Coronary artery (tissue), 2 donors: ENCODE measurements around the gene ISCA1.

Source experiments
- DNase-seq: peaks from one replicate; pipeline ENCODE4 v3.0.0-alpha.2; 2017; ENCODE audit warnings: low spot score
- H3K27ac ChIP-seq, 2 donors: fragments of 200-600 bp; sonication (generic); one replicate each; pipeline ENCODE4 v1.5.1; 2016 to 2019
- H3K4me3 ChIP-seq: fragments of 200-600 bp; sonication (generic); 2 replicates; pipeline ENCODE4 v1.5.1; 2016; ENCODE audit warnings: mild to moderate bottlenecking, moderate library complexity
- CTCF ChIP-seq: fragments of 200-600 bp; sonication (generic); IDR thresholded peaks from one replicate; pipeline ENCODE4 v1.5.1; 2019; ENCODE audit warnings: antibody characterized with exemption

ISCA1 gene

GRCh38 chr9:86256653-86257052, 25.7 kb downstream of the ISCA1 start:
- H3K27ac ChIP-seq, result no peak overlapping the region
- no peak overlapping the region for H3K4me3 ChIP-seq
- TF ChIP-seq CTCF, result no peak
- no peak for DNase-seq

- TF ChIP-seq CTCF, result no peak
- no peak overlapping the region for H3K4me3 ChIP-seq
- DNase-seq, result no peak
- H3K27ac ChIP-seq, result no peak overlapping the region
Measured at GRCh38 chr9:86253577-86253976, 28.8 kb downstream of the ISCA1 start.

GRCh38 chr9:86252870-86253269, 29.5 kb downstream of the ISCA1 start:
- no peak for DNase-seq
- no peak overlapping the region for H3K27ac ChIP-seq
- TF ChIP-seq CTCF, result no peak
- no peak overlapping the region for H3K4me3 ChIP-seq

- DNase-seq, result no peak
- H3K27ac ChIP-seq, result no peak overlapping the region
- H3K4me3 ChIP-seq, result no peak overlapping the region
- no peak for TF ChIP-seq CTCF
Measured at GRCh38 chr9:86250123-86250522, 32.2 kb downstream of the ISCA1 start.

GRCh38 chr9:86248746-86249145, 33.6 kb downstream of the ISCA1 start:
- no peak overlapping the region for H3K4me3 ChIP-seq
- no peak for TF ChIP-seq CTCF
- H3K27ac ChIP-seq, result no peak overlapping the region
- no peak for DNase-seq

- Histone ChIP-seq H3K27ac (no peak overlapping the region), H3K4me3 (no peak overlapping the region)
- TF ChIP-seq CTCF, result no peak
- DNase-seq, result no peak
Measured at GRCh38 chr9:86246752-86247161, 35.6 kb downstream of the ISCA1 start.

- H3K27ac ChIP-seq, result no peak overlapping the region
- no peak for DNase-seq
- H3K4me3 ChIP-seq, result no peak overlapping the region
- TF ChIP-seq CTCF, result no peak
Measured at GRCh38 chr9:86242071-86242470, 40.3 kb downstream of the ISCA1 start.
